DND-41 (cell line): Measurements from ENCODE around the gene CD300LG.

Source experiments
- CTCF ChIP-seq: IDR thresholded peaks from 2 replicates; pipeline ENCODE4 v1.5.1; 2012; ENCODE audit warnings: borderline replicate concordance, low read length, moderate library complexity, mild to moderate bottlenecking; ENCODE audit not compliant: poor library complexity, severe bottlenecking; ENCODE audit errors: extremely low read depth
- EZH2 ChIP-seq: IDR thresholded peaks from 3 replicates; pipeline ENCODE4 v1.6.1; 2012; ENCODE audit warnings: borderline replicate concordance, low read depth, mild to moderate bottlenecking, moderate library complexity, low read length, inconsistent platforms; ENCODE audit not compliant: severe bottlenecking

GRCh38 chr17:43823350-43824084 lies 23.5 kb upstream of the CD300LG start:
- no peak for TF ChIP-seq CTCF
- TF ChIP-seq EZH2, result no peak
